DMS 273 treated with DMSO at 0.1 percent for 48 hours (cell line): ENCODE data around the gene DNAJC3.
"Not testable (repeated sequence)": the region's sequence is repeated elsewhere in the genome, so short reads cannot be mapped to it uniquely, and the experiment has no call there.

Source experiments
- DNase-seq: peaks from one replicate; lab custom pipeline; 2025; lab: John Stamatoyannopoulos, UW

The DNAJC3 gene

GRCh38 chr13:95781940-95782339 is 105.0 kb downstream of the DNAJC3 start:
- not testable (repeated sequence) for DNase-seq

DNA sequence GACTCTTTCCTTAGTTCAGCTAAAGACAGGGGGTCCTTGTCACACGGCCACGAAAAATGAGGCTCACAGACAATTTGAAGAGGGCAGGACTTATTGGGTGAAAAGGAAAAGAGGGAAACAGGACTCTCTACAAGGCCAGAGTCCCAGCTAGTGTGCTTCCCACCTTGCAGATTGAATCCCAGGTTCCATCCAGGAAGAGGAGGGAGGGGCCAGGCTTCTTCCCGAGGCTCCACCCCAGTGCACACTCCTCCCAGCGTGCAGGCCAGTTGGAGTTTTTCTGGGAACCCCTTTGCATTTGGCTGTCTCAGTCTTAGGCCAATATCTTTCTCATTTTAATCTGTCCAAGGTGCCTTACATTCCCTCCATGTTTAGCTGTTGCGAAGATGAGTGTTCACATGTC is 106.8 kb downstream of the DNAJC3 start:
- no peak for DNase-seq

DNA sequence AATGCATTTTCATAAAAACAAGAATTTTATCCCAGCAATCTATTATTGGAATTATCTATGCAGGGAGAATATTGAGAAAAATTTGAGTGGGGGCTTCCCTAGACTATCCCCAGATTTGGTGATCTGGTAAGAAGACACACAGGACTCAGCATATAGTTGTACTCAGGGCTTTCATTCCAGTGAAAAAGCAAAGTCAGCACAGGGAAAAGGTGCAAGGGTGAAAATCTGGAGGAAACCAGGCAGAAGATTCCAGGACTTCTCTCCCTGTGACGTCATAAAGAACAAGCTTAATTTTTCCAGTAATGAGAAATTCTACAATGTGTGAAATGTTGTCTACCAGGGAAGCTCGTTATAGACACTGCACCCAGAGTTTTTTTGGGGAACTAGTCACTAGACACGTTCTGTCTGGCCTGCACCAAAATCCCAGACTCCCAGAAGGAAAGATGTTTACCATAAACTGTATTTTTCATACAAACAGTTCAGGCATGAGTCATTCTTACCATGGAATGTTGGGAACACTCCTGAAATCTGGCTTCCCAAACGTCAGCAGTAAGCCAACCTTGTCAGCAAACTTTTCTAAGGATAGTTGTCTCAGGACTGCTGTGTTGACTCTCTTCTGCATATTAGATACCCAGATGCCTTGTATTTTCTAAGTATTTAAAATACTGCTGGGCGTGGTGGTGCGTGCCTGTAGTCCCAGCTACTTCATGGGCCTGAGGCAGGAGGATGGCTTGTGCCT is 107.4 kb downstream of the DNAJC3 start:
- no peak for DNase-seq

DNA sequence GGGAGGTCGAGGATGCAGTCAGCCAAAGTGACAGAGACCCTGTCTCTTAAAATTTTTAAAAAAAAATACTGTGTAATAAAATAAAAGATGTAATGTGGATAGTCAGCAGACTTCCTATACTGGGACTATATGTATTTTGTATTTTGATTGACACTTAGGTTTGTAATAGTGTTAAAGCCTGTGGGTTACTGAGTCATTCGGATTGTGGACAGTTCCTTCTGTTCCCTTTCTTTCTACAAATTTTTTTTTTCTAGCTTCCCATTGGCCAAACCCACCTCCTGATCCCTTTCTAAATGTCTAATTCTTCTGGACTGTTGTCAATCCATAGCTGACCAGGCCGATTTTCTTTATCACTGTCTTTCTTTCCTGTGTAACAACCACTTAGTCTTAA is 108.0 kb downstream of the DNAJC3 start:
- DNase-seq: no peak

- DNase-seq: no peak
Observed at GRCh38 chr13:95787356-95788099, 110.6 kb downstream of the DNAJC3 start.

GRCh38 chr13:95788100-95788463 is 111.1 kb downstream of the DNAJC3 start:
- DNase-seq: no peak

GRCh38 chr13:95789315-95789714 is 112.4 kb downstream of the DNAJC3 start:
- DNase-seq: not testable (repeated sequence)

DNA sequence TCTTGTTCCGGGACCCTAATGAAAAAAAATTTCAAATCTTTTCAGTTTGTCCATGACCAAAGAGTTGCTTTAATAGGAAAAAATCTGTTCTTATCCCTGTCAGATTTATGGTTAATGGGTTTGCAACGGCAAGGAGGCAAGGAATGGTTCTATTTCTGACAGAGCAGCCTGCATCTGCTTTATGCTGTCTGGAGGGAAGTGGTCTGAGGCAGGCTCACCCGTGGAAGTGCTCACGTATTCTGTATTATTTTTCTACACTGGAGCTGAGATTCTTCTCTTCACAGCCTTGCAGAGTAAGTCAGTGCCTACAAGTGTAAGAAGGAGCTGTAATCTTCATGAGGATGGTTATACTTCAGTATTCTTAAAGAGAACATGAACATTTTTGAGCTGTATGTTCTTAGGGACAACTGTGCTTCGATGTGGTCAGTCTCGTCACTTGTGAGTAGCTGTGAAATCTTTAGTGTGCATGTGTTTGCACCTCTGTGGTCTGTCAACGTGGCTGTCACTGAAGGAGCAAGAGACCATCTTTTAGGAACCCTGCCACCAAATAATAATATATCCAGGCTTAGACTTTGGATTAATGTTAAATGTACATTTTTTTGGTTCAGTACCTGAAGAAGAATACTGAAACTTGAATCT is 114.3 kb downstream of the DNAJC3 start:
- no peak for DNase-seq

DNA sequence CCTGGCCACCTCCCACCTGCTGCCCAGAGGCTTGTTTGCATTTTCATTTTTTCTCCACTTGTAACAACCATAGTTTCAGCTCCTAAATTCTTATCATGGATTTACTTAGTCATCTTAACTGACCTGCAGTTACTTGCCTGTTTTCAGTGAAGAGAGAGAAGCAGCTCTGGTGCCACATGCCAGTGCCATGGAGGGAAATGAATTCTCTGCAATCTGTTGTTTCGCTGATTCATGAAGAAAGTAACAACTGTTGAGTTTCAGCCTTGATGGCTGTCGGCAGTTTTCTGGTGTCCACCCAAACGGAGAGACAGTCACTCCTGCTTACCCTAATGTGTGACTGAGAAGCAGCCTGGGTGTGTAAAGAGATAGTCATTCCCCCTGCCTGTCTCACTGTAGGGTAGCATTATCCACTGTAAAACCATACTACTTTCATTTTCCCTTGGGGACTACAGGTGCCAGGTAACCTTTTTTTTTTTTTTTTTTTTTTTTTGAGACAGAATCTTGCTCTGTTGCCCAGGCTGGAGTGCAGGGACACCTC is 116.1 kb downstream of the DNAJC3 start:
- DNase-seq: no peak

- no peak for DNase-seq
Observed at GRCh38 chr13:95793781-95794180, 116.8 kb downstream of the DNAJC3 start.

GRCh38 chr13:95797016-95797415 is 120.1 kb downstream of the DNAJC3 start:
- no peak for DNase-seq

DNA sequence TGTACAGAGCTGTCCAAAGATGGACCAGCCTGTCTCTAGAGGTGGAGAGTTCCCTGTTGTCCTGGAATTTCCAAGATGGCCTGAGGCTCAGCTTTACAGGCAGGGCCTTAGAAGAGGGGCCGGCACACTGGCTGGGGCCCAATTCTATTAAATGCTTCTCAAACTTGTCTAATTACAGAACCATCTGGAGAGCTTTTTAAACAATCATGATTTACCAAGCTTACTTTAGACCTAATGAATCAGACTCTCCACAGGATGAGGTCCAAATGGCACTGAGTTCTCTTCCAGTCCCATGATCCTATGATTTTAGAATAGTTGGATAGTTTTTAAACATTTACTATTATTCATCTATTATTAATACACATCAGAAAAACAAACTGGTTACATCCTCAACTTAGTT is 123.5 kb downstream of the DNAJC3 start:
- peak; percentile 18 for DNase-seq

DNA sequence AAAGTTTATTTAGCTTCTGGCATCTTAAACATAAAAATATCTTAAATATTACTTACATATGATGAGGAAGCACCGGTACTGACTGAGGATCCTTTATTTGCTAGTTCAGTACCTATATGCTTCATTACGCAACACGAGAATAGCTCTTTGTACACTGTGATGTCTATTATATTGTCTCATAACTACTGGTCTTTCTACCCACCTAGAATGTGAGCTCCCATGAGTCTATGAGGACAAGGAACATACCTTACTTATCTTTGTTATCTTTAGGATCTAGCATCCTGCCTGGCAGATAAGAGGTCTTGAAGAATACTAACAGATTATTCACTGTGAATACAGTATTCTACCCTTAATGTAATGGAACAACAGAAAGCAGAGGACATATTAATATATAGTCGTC is 124.9 kb downstream of the DNAJC3 start:
- DNase-seq: no peak

DNA sequence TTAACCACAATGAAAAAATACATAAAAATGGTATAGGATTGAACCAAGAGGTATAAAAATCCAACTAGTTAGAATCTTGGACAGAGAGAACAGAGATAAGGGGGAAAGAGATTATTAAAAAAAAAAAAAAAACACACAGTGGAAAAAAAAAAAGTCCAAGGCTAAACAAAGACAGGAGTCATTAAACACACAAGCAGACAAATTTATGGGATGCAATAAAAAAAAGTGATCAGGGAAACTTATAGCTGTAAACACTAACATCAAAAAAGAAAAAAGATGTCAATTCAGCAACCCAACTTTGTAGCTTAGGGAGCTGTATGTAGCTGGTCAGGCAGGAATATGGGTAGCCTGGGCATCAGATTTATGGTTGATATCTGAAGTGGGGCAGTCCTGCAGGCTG is 129.0 kb downstream of the DNAJC3 start:
- no peak for DNase-seq

- DNase-seq: no peak
Observed at GRCh38 chr13:95809429-95809828, 132.5 kb downstream of the DNAJC3 start.

- no peak for DNase-seq
Observed at GRCh38 chr13:95813139-95813538, 136.2 kb downstream of the DNAJC3 start.

GRCh38 chr13:95814495-95814894 is 137.6 kb downstream of the DNAJC3 start:
- DNase-seq: no peak

DNA sequence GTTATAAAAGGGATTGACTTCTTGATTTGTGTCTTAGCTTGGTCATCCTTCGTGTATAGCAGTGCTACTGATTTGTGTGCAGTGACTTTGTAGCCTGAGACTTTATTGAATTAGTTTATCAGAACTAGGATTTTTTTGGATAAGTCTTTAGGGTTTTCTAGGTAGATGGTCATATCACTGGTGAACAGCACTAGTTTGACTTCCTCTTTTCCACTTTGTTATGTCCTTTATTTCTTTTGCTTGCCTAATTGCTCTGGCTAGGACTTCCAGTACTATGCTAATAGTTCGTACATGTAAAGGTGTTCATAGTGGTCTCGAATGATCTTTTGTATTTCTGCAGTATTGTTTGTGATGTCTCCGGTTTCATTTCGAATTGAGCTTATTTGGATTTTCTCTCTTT is 145.4 kb downstream of the DNAJC3 start:
- no peak for DNase-seq

DNA sequence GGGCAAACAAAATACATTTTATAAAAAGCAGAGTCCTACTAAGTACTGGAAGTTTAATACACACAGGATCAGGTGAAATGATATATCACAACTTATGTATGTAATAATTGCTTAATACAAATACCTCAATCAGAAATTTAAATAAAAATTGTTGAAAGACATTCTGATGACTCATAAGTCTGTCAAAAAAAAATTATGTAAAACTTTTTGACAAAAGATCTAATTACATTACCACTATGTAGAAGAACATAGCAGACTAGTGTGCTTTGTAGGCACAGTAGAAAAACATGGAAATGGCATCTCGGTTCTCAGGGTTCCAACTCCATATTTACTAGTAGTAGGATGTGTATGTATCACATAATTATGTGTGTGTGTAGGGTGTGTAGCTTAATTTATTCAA is 156.2 kb downstream of the DNAJC3 start:
- DNase-seq: no peak

DNA sequence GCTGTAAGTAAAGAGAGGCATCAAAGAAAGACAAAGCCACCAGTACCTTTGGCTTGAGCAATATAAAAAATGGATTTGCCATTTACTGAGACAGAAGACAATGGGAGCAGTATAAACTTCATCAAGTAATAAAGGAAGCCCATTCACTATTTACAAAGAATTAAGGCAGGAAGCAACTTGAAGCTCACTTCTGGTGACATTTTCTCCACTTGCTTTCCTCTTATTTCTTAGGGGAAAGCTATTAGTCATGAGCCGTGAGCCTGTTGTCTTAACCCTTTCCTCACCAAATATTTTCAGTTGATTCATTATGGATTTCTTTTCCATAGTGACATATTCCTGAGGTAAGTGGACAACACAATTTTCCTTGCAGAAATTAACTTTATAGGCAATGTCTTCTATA is 156.8 kb downstream of the DNAJC3 start:
- no peak for DNase-seq

- peak; percentile 19 for DNase-seq
Observed at GRCh38 chr13:95834134-95834765, 157.3 kb downstream of the DNAJC3 start.

DNA sequence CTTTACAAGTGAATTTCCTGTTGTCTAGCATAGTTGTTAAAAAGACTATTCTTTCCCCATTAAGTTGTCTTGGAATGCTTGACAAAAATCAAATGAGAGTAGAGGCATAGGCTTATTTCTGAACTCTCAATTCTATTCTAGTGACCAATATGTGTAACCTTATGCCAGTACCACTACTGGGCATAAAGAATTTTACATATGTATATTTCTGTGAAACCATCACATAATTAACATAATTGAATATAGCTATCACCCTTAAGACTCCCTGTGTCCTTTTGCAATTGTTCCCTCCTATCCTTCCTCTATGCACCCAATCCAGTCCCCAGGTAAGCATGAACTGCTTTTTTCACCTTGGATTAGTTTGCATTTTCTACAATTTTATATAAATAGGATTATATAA is 165.0 kb downstream of the DNAJC3 start:
- DNase-seq: no peak

GRCh38 chr13:95842898-95843297 is 166.0 kb downstream of the DNAJC3 start:
- no peak for DNase-seq
